ENCODE results near the gene NPPC.

The NPPC gene

GRCh38 chr2:231922311-231923009, 3.7 kb downstream of the NPPC start:
- TF ChIP-seq CTCF (IDR thresholded peaks at IDR 0.05) = no peak

GRCh38 chr2:231920795-231921194, 5.4 kb downstream of the NPPC start:
- TF ChIP-seq CTCF (IDR thresholded peaks at IDR 0.05) = no peak

- TF ChIP-seq CTCF (IDR thresholded peaks at IDR 0.05) = no peak
Measured at GRCh38 chr2:231920366-231920765, 5.8 kb downstream of the NPPC start.

GRCh38 chr2:231919341-231920035, 6.7 kb downstream of the NPPC start:
- no peak for TF ChIP-seq CTCF (IDR thresholded peaks at IDR 0.05)

GRCh38 chr2:231918501-231919330, 7.5 kb downstream of the NPPC start:
- no peak for TF ChIP-seq CTCF (IDR thresholded peaks at IDR 0.05)

- no peak for TF ChIP-seq CTCF (IDR thresholded peaks at IDR 0.05)
Measured at GRCh38 chr2:231917280-231918066, 8.7 kb downstream of the NPPC start.

All from LNCAP (cell line).